HT1080 (cell line): ENCODE data around the gene SPRED2. TPM values are rescaled to one million over a fixed set of nuclear protein-coding genes. Genes with fewer than 3 reads are reported as not detected.

ENCODE experiments used
- DNase-seq: peaks from one replicate; pipeline ENCODE4 v3.0.0-alpha.2; 2015; ENCODE audit warnings: low read depth
- total RNA-seq: library from RNA; depleted of rRNA; stranded (reverse); fragments of >200 nt; shearing (Covaris generic); gene quantifications from 2 replicates; pipeline ENCODE4 v1.2.3, GENCODE V29; 2014

Gene SPRED2
- total RNA-seq, 1 experiment from 2014 or later: 25.8 TPM

GRCh38 chr2:65314801-65315441 is 117.5 kb downstream of the SPRED2 start:
- no peak for DNase-seq

GRCh38 chr2:65313954-65314256 is 118.5 kb downstream of the SPRED2 start:
- no peak for DNase-seq

- no peak for DNase-seq
These were observed 119.1 kb downstream of the SPRED2 start for GRCh38 chr2:65313126-65313953.

- DNase-seq: no peak
These were observed 120.8 kb downstream of the SPRED2 start for GRCh38 chr2:65311596-65311995.

- DNase-seq: no peak
These were observed 121.3 kb downstream of the SPRED2 start for GRCh38 chr2:65311049-65311448.

- DNase-seq: no peak
These were observed 122.7 kb downstream of the SPRED2 start for GRCh38 chr2:65309699-65310098.

GRCh38 chr2:65305934-65306333 is 126.5 kb downstream of the SPRED2 start:
- DNase-seq: no peak

- peak; percentile 85 for DNase-seq
These were observed 131.4 kb downstream of the SPRED2 start for GRCh38 chr2:65300761-65301711.

- DNase-seq: peak; percentile 44
These were observed 132.2 kb downstream of the SPRED2 start for GRCh38 chr2:65300134-65300760.

GRCh38 chr2:65299246-65299645 is 133.2 kb downstream of the SPRED2 start:
- DNase-seq: peak; percentile 58

- no peak for DNase-seq
These were observed 134.3 kb downstream of the SPRED2 start for GRCh38 chr2:65298089-65298488.

GRCh38 chr2:65297544-65297943 is 134.9 kb downstream of the SPRED2 start:
- DNase-seq: no peak

- DNase-seq: no peak
These were observed 135.4 kb downstream of the SPRED2 start for GRCh38 chr2:65296971-65297370.

GRCh38 chr2:65294701-65295100 is 137.7 kb downstream of the SPRED2 start:
- no peak for DNase-seq

- DNase-seq: no peak
These were observed 138.3 kb downstream of the SPRED2 start for GRCh38 chr2:65294136-65294535.

- DNase-seq: no peak
These were observed 139.0 kb downstream of the SPRED2 start for GRCh38 chr2:65293376-65293775.

GRCh38 chr2:65292461-65293011 is 139.9 kb downstream of the SPRED2 start:
- no peak for DNase-seq

- no peak for DNase-seq
These were observed 140.3 kb downstream of the SPRED2 start for GRCh38 chr2:65292106-65292400.

GRCh38 chr2:65291216-65292105 is 140.9 kb downstream of the SPRED2 start:
- no peak for DNase-seq

GRCh38 chr2:65287364-65287763 is 145.0 kb downstream of the SPRED2 start:
- no peak for DNase-seq
